CD14-positive monocyte (primary cell): ENCODE data around the gene RPTOR. TPM values are rescaled to one million over a fixed set of nuclear protein-coding genes. Genes with fewer than 3 reads are reported as not detected.

Experiments used
- DNase-seq, 3 donors: peaks; one replicate each; pipeline ENCODE4 v3.0.0-alpha.2; 2011 to 2022
- H2AFZ ChIP-seq: 2 replicates; pipeline ENCODE4 v1.6.0; 2012; ENCODE audit warnings: mild to moderate bottlenecking, low read depth, low read length, inconsistent platforms; ENCODE audit not compliant: insufficient read depth, poor library complexity, severe bottlenecking
- H3K27ac ChIP-seq, 2 donors: 1 replicate in 1 of 2; 2 replicates in 1 of 2; pipeline ENCODE4 v1.5.1; 2012 to 2013; ENCODE audit warnings: low read length in 2 of 2, control low read depth in 1 of 2, inconsistent platforms in 1 of 2, low read depth in 1 of 2, mild to moderate bottlenecking in 1 of 2
- H3K27me3 ChIP-seq, 2 donors: one replicate each; pipeline versions ENCODE4 v1.6.0 to v1.6.1; 2011 to 2013; ENCODE audit warnings: low read length in 2 of 2; ENCODE audit not compliant: control insufficient read depth in 2 of 2, insufficient read depth in 2 of 2
- H3K36me3 ChIP-seq, 2 donors: replicated peaks in 1 of 2; 1 replicate in 1 of 2; 2 replicates in 1 of 2; pipeline versions ENCODE4 v1.5.1 to v1.6.1; 2012 to 2013; ENCODE audit warnings: low read length in 2 of 2, control low read depth in 1 of 2, inconsistent platforms in 1 of 2, mild to moderate bottlenecking in 1 of 2; ENCODE audit not compliant: insufficient read depth in 2 of 2, control insufficient read depth in 1 of 2
- H3K4me1 ChIP-seq, 2 donors: 1 replicate in 1 of 2; 2 replicates in 1 of 2; pipeline versions ENCODE4 v1.5.1 to v1.6.1; 2012 to 2013; ENCODE audit warnings: low read length in 2 of 2, control low read depth in 1 of 2, inconsistent platforms in 1 of 2, mild to moderate bottlenecking in 1 of 2, moderate library complexity in 1 of 2; ENCODE audit not compliant: insufficient read depth in 2 of 2, control insufficient read depth in 1 of 2
- H3K4me2 ChIP-seq: replicated peaks from 2 replicates; pipeline ENCODE3; 2012; ENCODE audit warnings: low read length, moderate library complexity, mild to moderate bottlenecking; ENCODE audit not compliant: poor library complexity, severe bottlenecking; ENCODE audit errors: extremely low read depth
- H3K4me3 ChIP-seq, 3 experiments: fragments of 200-600 bp in 1 of 3; sonication (generic) in 1 of 3; replicated peaks in 1 of 3; 1 replicate in 2 of 3; 2 replicates in 1 of 3; pipeline ENCODE4 v1.5.1; 2011 to 2013; ENCODE audit warnings: low read length in 3 of 3, mild to moderate bottlenecking in 3 of 3, control low read depth in 2 of 3, low read depth in 2 of 3, inconsistent platforms in 1 of 3, moderate library complexity in 1 of 3
- H3K79me2 ChIP-seq: 2 replicates; pipeline ENCODE4 v1.6.0; 2012; ENCODE audit warnings: mild to moderate bottlenecking, control low read depth, inconsistent platforms, low read length, moderate library complexity; ENCODE audit not compliant: insufficient read depth
- H3K9ac ChIP-seq: 2 replicates; pipeline ENCODE4 v1.6.0; 2017; ENCODE audit warnings: low read length, mild to moderate bottlenecking; ENCODE audit not compliant: insufficient read depth, poor library complexity, severe bottlenecking
- H3K9me3 ChIP-seq, 2 donors: replicated peaks in 1 of 2; 1 replicate in 1 of 2; 2 replicates in 1 of 2; pipeline versions ENCODE4 v1.5.1 to v1.6.1; 2012 to 2013; ENCODE audit warnings: low read length in 2 of 2, control low read depth in 1 of 2; ENCODE audit not compliant: control insufficient read depth in 1 of 2, insufficient read depth in 1 of 2
- H4K20me1 ChIP-seq: 2 replicates; pipeline ENCODE4 v1.6.0; 2012; ENCODE audit warnings: mild to moderate bottlenecking, low read length, control low read depth, moderate library complexity; ENCODE audit not compliant: insufficient read depth
- H3K27ac Mint-ChIP-seq, 7 donors: one replicate each; pipeline ENCODE4 v1.8.0; 2020; ENCODE audit warnings: mild to moderate bottlenecking in 7 of 7, mixed read lengths in 7 of 7, moderate library complexity in 6 of 7, inconsistent platforms in 2 of 7
- H3K27me3 Mint-ChIP-seq, 3 donors: one replicate each; pipeline ENCODE4 v1.8.0; 2021 to 2022; ENCODE audit warnings: low read depth in 3 of 3, mild to moderate bottlenecking in 3 of 3, mixed read lengths in 3 of 3, moderate library complexity in 3 of 3, inconsistent platforms in 1 of 3
- H3K36me3 Mint-ChIP-seq, 2 donors: one replicate each; pipeline ENCODE4 v1.8.0; 2020; ENCODE audit warnings: mixed read lengths in 2 of 2, inconsistent platforms in 1 of 2, mild to moderate bottlenecking in 1 of 2
- H3K4me1 Mint-ChIP-seq: one replicate; pipeline ENCODE4 v1.8.0; 2020; ENCODE audit warnings: mild to moderate bottlenecking, mixed read lengths
- H3K4me3 Mint-ChIP-seq, 2 donors: one replicate each; pipeline ENCODE4 v1.8.0; 2020; ENCODE audit warnings: mild to moderate bottlenecking in 2 of 2, mixed read lengths in 2 of 2, moderate library complexity in 1 of 2
- H3K9me3 Mint-ChIP-seq, 7 donors: one replicate each; pipeline ENCODE4 v1.8.0; 2020 to 2022; ENCODE audit warnings: mixed read lengths in 7 of 7, mild to moderate bottlenecking in 6 of 7, moderate library complexity in 6 of 7, inconsistent platforms in 2 of 7
- WGBS: methylation state at CpG from one replicate; pipeline ENCODE4 v1.1.5; 2013; ENCODE audit warnings: missing lambda C conversion rate; ENCODE audit not compliant: insufficient coverage; 5-methylcytosine and 5-hydroxymethylcytosine counted together
- intact Hi-C, 2 donors: fragments of 100-400 bp; cut with micrococcal nuclease; formaldehyde crosslinking; loops; one replicate each; pipeline versions ENCODE4 v1.15.0 to v1.15.1; 2023
- polyA plus RNA-seq, 3 donors: library from polyadenylated mRNA; depleted of rRNA in 1 of 3; unstranded in 2 of 3; stranded (reverse) in 1 of 3; fragments of 300-500 nt in 2 of 3; fragments of >200 nt in 1 of 3; fragmentation: Illumina TruSeq in 2 of 3; gene quantifications; 1 replicate in 2 of 3; 2 replicates in 1 of 3; pipeline ENCODE4 v1.2.3, GENCODE V29; 2012 to 2021
- TF ChIP-seq, protein P1 (sequence below): fragments of 200-600 bp; IDR thresholded peaks from one replicate; pipeline ENCODE4 v1.8.0; 2022; ENCODE audit warnings: antibody characterized with exemption, mild to moderate bottlenecking

RPTOR gene
- polyA plus RNA-seq, 3 donors: 1.1 to 8.7 (median 2.6) TPM

DNA sequence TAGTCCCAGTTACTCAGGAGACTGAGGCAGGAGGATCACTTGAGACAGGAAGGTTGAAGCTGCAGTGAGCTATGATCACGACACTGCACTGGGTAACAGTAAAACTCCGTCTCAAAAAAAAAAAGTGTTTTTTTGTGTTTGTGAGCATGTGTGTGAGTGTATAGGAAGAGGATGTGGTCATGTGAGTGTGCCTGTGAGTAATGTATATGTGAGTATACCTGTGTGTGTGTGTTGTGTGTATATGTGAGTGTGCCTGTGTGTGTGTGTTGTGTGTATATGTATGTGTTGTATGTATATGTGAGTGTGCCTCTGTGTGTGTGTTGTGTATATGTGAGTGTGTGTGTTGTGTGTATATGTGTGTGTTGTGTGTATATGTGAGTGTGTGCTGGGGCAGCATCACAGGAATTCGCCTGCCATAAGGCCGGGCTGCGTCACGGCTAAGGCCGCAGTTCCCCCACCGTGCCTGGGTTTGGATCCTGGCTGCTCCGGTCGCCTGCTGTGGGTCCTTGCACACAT, 46.9 kb upstream of the RPTOR start:
- intact Hi-C loops: no loop called here
- 85% methylated on average over 7 of the region's 10 CpGs for WGBS
- Histone ChIP-seq H3K9ac (no peak overlapping the region), H3K4me1 (no peaks in the 10 kb centered on the region), H3K9me3 (no peaks in the 10 kb centered on the region), H4K20me1 (no peaks in the 10 kb centered on the region), H3K27me3 (no peaks in the 10 kb centered on the region), H3K4me2 (no peak overlapping the region), H3K36me3 (no peaks in the 10 kb centered on the region), H3K27ac (no peak overlapping the region), H2AFZ (no peak overlapping the region), H3K79me2 (no peaks in the 10 kb centered on the region), H3K4me3 (no peak overlapping the region)
- Mint-ChIP-seq H3K9me3 (peaks cover 0 to 4% (median 0%) of the 10 kb centered on the region in 7 donors), H3K27ac (peak overlapping the region in 2 of 7 donors; percentile 0 to 26), H3K27me3 (peaks cover 11 to 25% (median 18%) of the 10 kb centered on the region in 3 donors), H3K36me3 (no peaks in the 10 kb centered on the region), H3K4me1 (no peaks in the 10 kb centered on the region), H3K4me3 (peak overlapping the region in 1 of 2 donors; percentile 46)
- DNase-seq: no peak
- TF ChIP-seq, protein P1, sequence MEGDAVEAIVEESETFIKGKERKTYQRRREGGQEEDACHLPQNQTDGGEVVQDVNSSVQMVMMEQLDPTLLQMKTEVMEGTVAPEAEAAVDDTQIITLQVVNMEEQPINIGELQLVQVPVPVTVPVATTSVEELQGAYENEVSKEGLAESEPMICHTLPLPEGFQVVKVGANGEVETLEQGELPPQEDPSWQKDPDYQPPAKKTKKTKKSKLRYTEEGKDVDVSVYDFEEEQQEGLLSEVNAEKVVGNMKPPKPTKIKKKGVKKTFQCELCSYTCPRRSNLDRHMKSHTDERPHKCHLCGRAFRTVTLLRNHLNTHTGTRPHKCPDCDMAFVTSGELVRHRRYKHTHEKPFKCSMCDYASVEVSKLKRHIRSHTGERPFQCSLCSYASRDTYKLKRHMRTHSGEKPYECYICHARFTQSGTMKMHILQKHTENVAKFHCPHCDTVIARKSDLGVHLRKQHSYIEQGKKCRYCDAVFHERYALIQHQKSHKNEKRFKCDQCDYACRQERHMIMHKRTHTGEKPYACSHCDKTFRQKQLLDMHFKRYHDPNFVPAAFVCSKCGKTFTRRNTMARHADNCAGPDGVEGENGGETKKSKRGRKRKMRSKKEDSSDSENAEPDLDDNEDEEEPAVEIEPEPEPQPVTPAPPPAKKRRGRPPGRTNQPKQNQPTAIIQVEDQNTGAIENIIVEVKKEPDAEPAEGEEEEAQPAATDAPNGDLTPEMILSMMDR: no peak

DNA sequence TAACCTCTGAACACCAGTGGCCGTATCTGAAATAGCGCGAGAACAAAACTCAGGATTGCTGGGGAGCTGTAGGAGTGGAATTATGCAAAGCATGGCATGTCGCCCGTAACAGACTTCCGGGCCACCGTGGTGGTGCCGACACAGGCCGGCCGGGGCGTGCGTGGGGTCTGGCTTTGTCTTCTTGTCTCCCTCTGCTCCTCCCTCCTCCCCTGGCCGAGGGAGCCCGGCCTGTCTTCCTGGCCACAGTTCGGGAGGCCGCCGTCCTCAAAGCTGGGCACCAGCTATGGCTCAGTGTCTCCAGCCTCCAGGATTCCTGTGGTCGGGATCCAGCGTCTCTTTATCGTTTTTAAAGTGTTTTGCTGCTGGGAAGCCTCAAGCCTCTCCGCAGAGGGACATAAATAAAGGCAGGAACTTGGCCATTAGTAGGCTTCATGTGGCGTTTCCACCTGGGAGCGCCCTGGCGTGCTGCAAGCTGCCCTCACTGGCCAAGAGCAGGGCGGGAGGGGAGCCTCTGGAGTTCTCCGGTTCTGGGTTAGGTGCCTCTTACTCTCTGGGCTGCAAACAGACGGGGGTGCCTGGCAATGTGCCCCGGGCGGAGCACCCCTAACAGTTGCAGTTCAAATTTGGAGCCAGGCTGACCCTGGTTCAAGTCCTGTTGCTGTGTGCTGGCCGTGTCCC, 46.3 kb upstream of the RPTOR start:
- Histone ChIP-seq H3K36me3 (no peaks in the 10 kb centered on the region), H3K27ac (no peak overlapping the region), H3K9ac (no peak overlapping the region), H3K4me2 (no peak overlapping the region), H3K9me3 (no peaks in the 10 kb centered on the region), H3K4me3 (no peak overlapping the region), H2AFZ (no peak overlapping the region), H4K20me1 (no peaks in the 10 kb centered on the region), H3K4me1 (no peaks in the 10 kb centered on the region), H3K27me3 (no peaks in the 10 kb centered on the region), H3K79me2 (no peaks in the 10 kb centered on the region)
- Mint-ChIP-seq H3K9me3 (peaks cover 0 to 4% (median 0%) of the 10 kb centered on the region in 7 donors), H3K4me1 (no peaks in the 10 kb centered on the region), H3K27ac (peak overlapping the region in 1 of 7 donors; percentile 26), H3K27me3 (peaks cover 13 to 20% (median 15%) of the 10 kb centered on the region in 3 donors), H3K36me3 (no peaks in the 10 kb centered on the region), H3K4me3 (no peak overlapping the region)
- no peak for DNase-seq
- 70% methylated on average over 17 of the region's 30 CpGs for WGBS
- intact Hi-C loops: no loop called here
- TF ChIP-seq, protein P1: no peak
